ENCODE results near the gene KCNIP2.

Gene KCNIP2

DNA sequence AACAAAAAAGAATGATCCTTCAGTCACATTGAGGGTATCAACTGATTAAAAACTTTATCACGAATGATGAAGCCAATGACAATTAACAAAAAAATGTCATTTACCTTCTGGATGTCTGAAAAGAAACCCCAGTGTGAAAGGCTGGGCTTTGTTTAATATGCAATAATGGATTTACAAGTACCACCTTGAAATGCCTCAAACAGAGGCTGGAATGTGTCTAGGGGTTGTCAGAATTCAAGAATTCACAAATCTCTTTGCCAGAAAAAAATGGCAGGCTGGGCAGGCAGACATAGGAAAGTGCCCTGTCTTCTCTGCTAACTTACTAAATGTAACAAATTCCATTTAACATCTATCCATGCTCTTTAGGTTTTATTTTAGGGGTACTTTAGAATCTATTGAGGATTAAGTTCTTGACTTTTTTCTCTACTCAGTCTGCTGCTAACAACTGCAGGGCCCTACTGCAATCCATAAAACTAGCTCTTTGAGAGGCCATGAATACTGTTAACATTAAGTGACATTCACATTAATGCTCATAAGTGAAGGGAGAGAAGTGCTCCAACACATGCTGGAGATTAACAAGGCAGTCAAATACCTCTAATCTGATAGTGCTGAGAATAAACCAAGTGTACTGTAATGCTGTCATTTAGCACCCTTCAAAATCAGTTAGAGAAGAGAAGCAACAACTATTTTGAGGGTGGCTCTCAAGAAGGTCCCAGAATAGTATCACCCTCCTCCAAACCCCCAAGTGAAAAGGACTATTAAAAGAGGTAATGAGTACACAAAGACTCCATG is 43.1 kb upstream of the KCNIP2 start:
- ChIA-PET POLR2A (no interaction called here), CTCF (interaction anchor here (0.6 to 5.5 kb wide), 2 partner anchors 30 to 123 kb away, joined by 5 to 42 read pairs; no protein-coding TSS in a partner anchor)

DNA sequence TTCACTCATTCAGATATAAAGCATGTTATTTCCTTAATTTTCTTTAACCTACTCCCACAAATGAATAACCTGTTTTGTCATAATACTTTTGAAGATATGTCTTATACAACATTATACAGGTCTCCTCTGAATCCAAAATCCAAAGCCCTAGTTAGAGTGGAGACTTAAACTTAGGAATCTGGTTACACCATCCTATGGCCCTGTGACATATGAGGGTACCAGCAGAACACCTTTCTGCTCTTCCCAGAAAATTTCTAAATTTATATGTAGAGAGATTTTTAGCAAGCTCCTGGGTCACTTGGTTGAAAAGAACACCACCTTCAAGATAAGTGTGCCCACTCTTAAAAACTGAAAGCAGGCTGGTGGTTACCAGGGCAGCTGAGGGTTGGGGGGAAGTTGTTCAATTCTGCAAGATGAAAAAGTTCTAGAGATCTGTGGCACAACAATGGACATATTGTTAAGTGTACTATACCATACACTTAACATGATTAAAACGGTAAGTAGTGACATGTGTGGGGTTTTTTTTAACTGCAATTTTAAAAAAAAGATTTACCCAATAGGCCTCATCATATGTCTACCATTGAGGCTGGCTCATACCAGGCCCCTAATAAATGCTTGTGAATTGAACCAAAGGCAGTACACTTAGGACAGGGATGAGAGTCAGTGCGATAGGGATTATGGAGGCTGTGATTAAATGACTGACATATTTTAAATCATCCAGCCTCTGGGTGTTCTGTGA is 37.6 kb upstream of the KCNIP2 start:
- POLR2A ChIA-PET: interaction anchor here (0.6 kb wide), 1 partner anchor 198 kb away, joined by 3 read pairs; no protein-coding TSS in a partner anchor
- CTCF ChIA-PET: interaction anchor here (1.6 to 3.4 kb wide), 2 partner anchors 8 to 41 kb away, joined by 6 to 34 read pairs; no protein-coding TSS in a partner anchor
- no peak for DNase-seq (ENCODE audit: extremely low spot score)
- TF ChIP-seq SUZ12 (IDR thresholded peaks at IDR 0.05) (no peak), FOXA1 (IDR thresholded peaks at IDR 0.05) (no peak), HDGF (IDR thresholded peaks at IDR 0.05; ENCODE audit: borderline replicate concordance) (no peak), ARNT (IDR thresholded peaks at IDR 0.05) (no peak), ZNF384 (IDR thresholded peaks at IDR 0.05) (no peak), NFRKB (IDR thresholded peaks at IDR 0.05) (no peak), BHLHE40 (IDR thresholded peaks at IDR 0.05; ENCODE audit: borderline replicate concordance) (no peak), LEF1 (IDR thresholded peaks at IDR 0.05; ENCODE audit: borderline replicate concordance) (no peak), FOXM1 (IDR thresholded peaks at IDR 0.05; ENCODE audit: borderline replicate concordance) (no peak), CTBP1 (IDR thresholded peaks at IDR 0.05; ENCODE audit: borderline replicate concordance) (no peak), SP1 (IDR thresholded peaks at IDR 0.05) (no peak), FOXK2 (IDR thresholded peaks at IDR 0.05) (no peak), TARDBP (IDR thresholded peaks at IDR 0.05) (no peak), L3MBTL2 (conservative IDR thresholded peaks at IDR 0.05) (no peak), ELF4 (IDR thresholded peaks at IDR 0.05) (no peak)
- TF ChIP-seq, protein P1, sequence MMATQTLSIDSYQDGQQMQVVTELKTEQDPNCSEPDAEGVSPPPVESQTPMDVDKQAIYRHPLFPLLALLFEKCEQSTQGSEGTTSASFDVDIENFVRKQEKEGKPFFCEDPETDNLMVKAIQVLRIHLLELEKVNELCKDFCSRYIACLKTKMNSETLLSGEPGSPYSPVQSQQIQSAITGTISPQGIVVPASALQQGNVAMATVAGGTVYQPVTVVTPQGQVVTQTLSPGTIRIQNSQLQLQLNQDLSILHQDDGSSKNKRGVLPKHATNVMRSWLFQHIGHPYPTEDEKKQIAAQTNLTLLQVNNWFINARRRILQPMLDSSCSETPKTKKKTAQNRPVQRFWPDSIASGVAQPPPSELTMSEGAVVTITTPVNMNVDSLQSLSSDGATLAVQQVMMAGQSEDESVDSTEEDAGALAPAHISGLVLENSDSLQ (IDR thresholded peaks at IDR 0.05): no peak

More for the DNA sequence above, 43.1 kb upstream of the KCNIP2 start:
- no peak for DNase-seq (ENCODE audit: extremely low spot score)
- no peak for TF ChIP-seq HDGF (IDR thresholded peaks at IDR 0.05; ENCODE audit: borderline replicate concordance)
- no peak for TF ChIP-seq ELF4 (IDR thresholded peaks at IDR 0.05)
- TF ChIP-seq L3MBTL2 (conservative IDR thresholded peaks at IDR 0.05): no peak
- TF ChIP-seq ZNF384 (IDR thresholded peaks at IDR 0.05): no peak
- TF ChIP-seq SP1 (IDR thresholded peaks at IDR 0.05): no peak
- TF ChIP-seq FOXM1 (IDR thresholded peaks at IDR 0.05; ENCODE audit: borderline replicate concordance): no peak

DNA sequence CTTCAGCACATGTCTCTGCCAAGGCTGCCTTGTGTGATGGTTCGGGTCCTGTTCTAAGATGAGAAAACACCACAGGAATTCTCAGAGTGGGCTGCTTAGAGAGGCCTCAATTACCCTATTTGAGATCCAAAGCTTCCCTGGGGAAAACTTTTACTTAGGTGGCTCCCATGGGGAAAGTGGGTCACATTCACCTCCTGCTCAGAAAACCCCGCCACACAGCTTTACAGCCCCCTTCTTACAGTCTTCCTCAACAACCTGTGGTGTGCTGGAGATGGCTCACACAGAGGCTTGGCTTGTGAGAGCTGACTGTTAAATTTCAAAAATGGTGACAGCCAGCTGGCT is 36.6 kb upstream of the KCNIP2 start:
- POLR2A ChIA-PET: no interaction called here
- no peak for DNase-seq (ENCODE audit: extremely low spot score)
- TF ChIP-seq ELF4 (IDR thresholded peaks at IDR 0.05) (no peak), ZNF384 (IDR thresholded peaks at IDR 0.05) (no peak), L3MBTL2 (conservative IDR thresholded peaks at IDR 0.05) (no peak), TARDBP (IDR thresholded peaks at IDR 0.05) (no peak), CTBP1 (IDR thresholded peaks at IDR 0.05; ENCODE audit: borderline replicate concordance) (no peak), FOXK2 (IDR thresholded peaks at IDR 0.05) (no peak), SUZ12 (IDR thresholded peaks at IDR 0.05) (no peak), SP1 (IDR thresholded peaks at IDR 0.05) (no peak)
- TF ChIP-seq, protein P1 (IDR thresholded peaks at IDR 0.05): no peak
- CTCF ChIA-PET: interaction anchor here (0.6 to 3.4 kb wide), 3 partner anchors 9 to 129 kb away, joined by 4 to 34 read pairs (median 6); no protein-coding TSS in a partner anchor

DNA sequence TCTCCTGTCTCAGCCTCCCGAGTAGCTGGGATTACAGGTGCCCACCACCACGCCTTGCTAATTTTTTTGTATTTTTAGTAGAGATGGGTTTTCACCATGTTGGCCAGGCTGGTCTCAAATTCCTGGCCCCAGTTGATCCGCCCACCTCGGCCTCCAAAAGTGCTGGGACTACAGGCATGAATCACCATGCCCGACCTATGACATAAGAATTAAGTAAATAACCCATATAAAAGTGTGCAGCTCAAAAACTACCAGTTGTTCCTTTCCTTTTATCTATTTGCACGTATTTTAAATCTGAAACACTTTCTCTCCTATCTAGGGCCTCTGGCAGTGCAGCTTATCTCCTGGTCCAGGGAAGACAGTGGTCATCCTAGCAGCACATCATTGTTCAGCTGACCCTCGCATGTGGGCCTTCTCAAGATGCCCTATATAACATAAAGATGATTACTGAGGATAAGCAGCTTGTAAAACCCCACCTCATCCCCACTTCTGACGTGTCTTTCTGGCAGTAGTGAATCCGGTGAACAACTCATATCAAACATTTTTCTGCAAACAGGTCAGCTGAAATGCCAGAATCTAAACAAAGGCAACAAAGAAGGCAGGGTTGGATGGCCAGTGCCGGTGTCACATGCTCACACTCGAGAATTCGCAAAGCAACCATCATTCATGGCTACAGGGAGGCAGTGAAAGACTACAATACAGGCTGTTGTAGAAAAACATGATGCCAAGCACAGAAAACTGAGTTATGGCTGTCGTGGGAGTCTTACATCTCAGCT is 36.0 kb upstream of the KCNIP2 start:
- TF ChIP-seq ARNT (IDR thresholded peaks at IDR 0.05): no peak
- no peak for TF ChIP-seq L3MBTL2 (conservative IDR thresholded peaks at IDR 0.05)
- TF ChIP-seq SUZ12 (IDR thresholded peaks at IDR 0.05): no peak
- TF ChIP-seq ZNF384 (IDR thresholded peaks at IDR 0.05): no peak
- TF ChIP-seq LEF1 (IDR thresholded peaks at IDR 0.05; ENCODE audit: borderline replicate concordance): no peak
- DNase-seq (ENCODE audit: extremely low spot score): no peak
- ChIA-PET CTCF (interaction anchor here (0.6 to 3.4 kb wide), 3 partner anchors 10 to 128 kb away, joined by 4 to 34 read pairs (median 6); no protein-coding TSS in a partner anchor), POLR2A (no interaction called here)

DNA sequence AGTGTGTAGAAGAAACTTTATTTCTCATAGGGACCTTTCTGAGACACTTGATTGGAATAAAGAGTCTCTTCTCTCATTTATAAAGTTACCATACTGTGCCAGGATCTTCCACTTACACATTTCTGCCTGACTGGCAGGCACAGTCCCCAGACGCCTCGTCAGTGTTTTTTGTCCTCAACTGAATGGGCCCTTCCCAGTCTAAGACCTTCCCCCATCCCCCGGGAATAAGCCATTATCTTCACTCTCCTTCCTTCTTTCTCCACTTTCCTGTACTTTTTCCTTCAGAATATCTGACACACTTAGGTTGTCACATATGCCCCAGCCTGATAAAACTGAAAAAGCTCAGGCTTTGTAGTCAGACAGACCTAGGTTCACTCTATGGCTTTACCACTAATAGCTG is 35.3 kb upstream of the KCNIP2 start:
- POLR2A ChIA-PET: no interaction called here
- CTCF ChIA-PET: interaction anchor here (3.4 kb wide), 1 partner anchor 11 kb away, joined by 34 read pairs; no protein-coding TSS in a partner anchor
- DNase-seq (ENCODE audit: extremely low spot score): no peak

More for the DNA sequence above, 35.3 kb upstream of the KCNIP2 start:
- TF ChIP-seq NFRKB (IDR thresholded peaks at IDR 0.05) (no peak), L3MBTL2 (conservative IDR thresholded peaks at IDR 0.05) (no peak), FOXA1 (IDR thresholded peaks at IDR 0.05) (no peak), BHLHE40 (IDR thresholded peaks at IDR 0.05; ENCODE audit: borderline replicate concordance) (no peak), TARDBP (IDR thresholded peaks at IDR 0.05) (no peak), ELF4 (IDR thresholded peaks at IDR 0.05) (no peak), LEF1 (IDR thresholded peaks at IDR 0.05; ENCODE audit: borderline replicate concordance) (no peak), HDGF (IDR thresholded peaks at IDR 0.05; ENCODE audit: borderline replicate concordance) (no peak), SP1 (IDR thresholded peaks at IDR 0.05) (no peak)

Data from HEK293T (cell line).